KBM-7 (cell line): ENCODE measurements around the gene MAST3.

Source experiments
- DNase-seq: peaks from one replicate; pipeline ENCODE4 v3.0.0-alpha.2; 2015
- in situ Hi-C: fragments of 300-500 bp; cut with MboI; formaldehyde crosslinking; loops from 2 replicates; pipeline ENCODE4 v1.14.3; 2020; ENCODE audit warnings: low sequenced_read_pairs, low pct_unique_long_range_greater_than_20kb, mixed read lengths

The MAST3 gene

DNA sequence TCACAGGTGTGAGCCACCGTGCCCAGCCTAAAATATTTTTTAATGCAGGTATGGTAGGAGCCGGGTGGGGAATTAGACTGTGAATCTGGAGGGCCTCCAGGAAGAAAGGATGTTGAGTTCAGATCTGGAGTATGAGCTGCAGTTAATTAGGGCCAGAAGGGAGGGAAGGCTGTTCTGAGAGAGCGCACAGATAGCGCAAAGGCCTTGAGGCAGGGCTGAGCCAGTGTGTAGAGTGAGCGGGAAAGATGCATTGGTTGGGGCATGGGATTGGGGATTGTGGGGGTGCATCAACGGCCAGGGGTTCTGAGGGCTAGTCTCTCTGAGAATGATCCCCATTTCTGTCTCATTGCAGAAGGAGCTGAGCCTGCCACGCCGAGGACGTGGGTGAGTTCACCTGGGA lies 9.7 kb downstream of the MAST3 start:
- no peak for DNase-seq
- in situ Hi-C loops: no loop called here

DNA sequence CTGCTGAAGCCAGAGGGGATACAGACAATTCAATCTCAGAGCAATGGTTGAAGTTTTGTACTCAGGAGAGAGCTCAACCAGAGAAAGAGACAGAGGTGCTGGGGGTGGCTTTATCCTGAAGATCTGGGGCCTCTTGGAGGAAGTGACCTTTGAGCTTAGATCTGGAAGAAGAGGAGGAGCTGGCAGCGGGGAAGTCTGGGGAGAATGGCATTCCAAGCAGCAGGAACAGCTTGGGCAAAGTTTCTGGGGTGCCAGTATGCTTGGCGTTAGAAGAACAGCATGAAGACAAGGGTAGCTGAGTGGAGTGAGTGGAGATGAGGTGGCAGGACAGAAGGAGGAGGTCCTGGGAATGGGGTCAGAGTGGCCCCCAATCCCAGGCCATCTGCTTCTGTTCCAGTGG lies 11.3 kb downstream of the MAST3 start:
- in situ Hi-C loops: no loop called here

DNA sequence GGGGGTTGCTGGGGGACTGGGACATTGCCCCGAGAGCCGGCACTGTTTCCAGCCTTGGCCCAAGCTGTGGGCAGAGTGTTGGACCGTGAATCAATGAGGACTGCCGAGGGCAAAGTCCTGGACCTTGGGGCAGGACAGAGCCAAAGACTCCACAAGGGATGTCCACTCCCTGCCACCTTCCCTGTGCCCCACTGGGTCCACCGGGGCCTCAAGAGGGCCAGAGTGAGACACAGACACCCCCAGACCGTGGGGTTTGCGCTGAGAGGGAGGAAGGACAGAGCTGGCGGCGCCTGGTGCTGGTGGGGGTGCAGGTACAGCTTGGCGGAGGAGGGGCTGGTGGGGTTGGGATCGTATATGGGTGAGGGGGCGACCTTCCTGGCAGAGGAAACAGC lies 11.8 kb downstream of the MAST3 start:
- DNase-seq: no peak
- in situ Hi-C loops: no loop called here

More for the DNA sequence above, 11.3 kb downstream of the MAST3 start:
- no peak for DNase-seq

DNA sequence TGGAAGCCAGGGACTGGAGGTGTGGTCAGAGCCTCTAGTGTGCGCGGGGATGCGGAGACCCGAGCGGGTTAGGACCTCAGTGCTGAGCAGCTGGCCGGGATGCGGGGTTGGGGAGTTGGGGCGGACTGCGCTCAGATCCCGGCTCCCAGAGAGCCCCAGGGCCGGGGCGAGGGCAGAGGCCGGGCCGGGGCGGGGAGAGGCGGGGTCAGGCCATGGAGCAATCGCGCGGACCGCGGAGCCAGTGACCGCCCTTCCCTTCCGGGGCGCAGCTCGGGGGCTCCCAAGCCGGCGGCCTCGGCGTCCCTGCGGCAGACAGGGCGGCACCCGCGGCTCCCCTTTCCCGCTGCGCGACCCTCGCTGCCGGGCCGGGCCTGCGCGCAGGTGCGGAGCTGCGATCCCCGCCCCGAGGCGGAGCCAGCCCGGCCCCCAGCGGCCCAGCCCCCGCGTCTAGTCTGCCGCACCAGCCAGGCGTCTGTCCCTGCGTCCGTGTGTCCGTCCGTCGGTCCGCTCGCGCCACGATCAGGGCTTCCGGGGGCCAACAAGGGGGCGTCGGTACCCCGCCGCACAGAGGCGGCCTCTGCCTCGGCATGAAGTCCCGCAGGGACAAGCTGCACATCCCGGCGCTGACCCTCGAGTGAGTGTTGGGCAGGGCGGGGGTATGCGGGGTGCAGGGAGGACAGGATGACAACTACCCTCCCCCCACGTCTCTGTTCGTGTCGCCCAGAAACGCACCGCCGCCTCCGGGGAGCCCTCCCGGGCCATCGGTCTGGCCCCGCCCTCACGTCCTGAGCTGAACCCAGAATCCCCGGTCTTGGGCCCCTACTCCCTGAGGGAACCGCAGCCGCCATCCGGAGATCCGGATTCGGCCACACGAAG lies 12.4 kb downstream of the MAST3 start:
- DNase-seq: no peak
- in situ Hi-C loops: no loop called here

DNA sequence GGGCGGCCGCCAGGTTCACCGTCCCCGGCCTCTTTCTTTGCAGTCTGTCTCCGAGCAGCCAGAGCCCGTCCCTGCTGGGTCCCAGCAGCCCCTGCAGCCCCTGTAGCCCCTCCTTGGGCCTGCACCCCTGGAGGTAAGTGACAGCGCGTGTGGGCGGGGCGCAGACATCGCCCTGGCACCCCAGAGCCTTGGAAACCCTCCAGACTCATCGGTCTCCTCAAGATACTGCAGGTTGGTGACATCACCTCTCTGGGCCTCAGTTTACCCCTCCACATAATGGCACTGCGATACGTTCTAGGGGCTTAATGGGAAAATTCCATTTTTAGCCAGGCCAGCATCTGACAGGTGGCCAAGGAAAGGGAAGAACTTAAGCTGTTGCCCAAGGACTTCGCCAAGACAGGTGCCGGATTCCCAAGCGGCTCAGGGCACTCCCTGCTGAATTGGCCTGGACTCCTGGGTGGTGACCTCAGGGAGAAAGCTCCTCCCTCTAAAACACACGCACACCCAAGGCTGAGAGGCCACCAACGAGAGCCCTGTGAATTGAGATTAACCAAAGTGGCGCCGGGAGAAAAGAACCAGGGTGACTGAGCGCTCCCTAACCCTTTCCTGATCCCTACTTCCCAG lies 13.1 kb downstream of the MAST3 start:
- DNase-seq: no peak
- in situ Hi-C loops: no loop called here

DNA sequence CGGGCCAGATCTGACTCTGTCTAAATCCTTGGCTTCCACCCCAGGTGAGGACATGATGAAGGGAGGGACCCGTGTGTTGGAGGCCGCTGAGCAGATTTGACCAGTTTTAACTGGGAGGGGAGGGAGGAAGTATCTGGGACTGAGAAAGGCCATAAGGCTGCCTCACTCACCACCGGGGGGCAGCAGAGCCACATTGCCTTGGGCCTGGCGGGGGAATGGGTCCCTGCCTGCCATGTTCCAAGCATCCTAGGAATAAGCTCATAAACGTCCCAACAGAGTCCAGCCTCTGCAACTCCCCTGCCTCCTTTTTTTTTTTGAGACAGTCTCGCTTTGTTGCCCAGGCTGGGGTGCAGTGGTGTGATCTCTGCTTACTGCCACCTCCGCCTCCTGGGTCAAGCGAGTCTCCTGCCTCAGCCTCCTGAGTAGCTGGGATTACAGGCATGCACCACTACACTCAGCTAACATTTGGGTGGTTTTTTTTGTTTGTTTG lies 15.5 kb downstream of the MAST3 start:
- peak; percentile 88 for DNase-seq
- in situ Hi-C loops: no loop called here

DNA sequence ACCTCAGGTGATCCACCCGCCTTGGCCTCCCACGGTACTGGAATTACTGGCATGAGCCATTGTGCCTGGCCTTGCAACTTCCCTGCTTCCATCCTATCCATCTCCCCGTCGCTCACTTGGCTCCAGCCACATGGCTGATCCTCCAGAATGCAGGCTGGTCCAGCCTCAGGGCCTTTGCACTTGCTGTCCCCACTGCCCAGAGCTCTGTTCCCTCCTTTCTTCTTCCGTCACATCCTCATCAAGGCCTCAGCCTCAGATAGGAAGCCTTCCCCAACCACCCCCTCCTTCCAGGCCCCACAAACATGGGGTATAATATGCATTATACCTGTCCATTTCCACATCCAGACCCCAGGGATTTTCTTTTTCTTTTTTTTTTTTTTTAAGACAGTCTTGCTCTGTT lies 16.2 kb downstream of the MAST3 start:
- in situ Hi-C loops: no loop called here
- DNase-seq: no peak

DNA sequence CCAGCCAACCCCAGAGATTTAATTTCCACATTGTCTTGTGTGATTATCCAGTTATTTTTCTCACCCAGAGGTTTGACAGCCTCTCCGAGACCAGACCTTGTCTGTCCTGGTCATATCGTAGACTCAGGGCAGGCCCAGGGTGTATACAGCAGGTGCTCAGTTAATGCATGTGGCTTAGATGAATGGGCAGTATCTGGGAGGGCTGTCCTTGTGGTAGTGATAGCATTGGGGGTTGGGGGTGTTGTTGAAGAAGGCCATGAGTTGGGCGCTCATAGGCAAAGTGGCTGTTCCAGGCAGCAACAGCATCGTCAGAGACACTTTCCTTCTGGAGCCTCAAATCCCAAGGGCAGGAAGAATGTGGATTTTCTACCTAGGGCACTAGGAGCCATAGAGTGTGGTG lies 16.9 kb downstream of the MAST3 start:
- in situ Hi-C loops: no loop called here
- DNase-seq: no peak

DNA sequence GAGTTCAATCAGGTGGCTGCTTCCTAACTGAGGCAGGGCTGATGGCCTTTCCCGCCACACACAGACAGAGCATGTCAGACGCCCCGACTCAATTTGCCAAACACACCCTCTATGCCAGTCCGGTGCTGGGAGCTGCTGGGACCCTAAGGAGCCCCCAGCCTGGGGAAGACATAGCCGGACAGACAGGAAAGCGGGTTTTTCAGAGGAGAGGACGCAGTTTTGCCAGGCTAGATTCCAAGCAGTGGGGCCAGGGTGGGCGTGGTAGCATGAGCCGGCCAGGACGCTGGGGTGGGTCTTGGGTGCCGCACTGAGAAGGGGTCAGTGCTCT lies 19.8 kb downstream of the MAST3 start:
- in situ Hi-C loops: no loop called here
- DNase-seq: no peak

DNA sequence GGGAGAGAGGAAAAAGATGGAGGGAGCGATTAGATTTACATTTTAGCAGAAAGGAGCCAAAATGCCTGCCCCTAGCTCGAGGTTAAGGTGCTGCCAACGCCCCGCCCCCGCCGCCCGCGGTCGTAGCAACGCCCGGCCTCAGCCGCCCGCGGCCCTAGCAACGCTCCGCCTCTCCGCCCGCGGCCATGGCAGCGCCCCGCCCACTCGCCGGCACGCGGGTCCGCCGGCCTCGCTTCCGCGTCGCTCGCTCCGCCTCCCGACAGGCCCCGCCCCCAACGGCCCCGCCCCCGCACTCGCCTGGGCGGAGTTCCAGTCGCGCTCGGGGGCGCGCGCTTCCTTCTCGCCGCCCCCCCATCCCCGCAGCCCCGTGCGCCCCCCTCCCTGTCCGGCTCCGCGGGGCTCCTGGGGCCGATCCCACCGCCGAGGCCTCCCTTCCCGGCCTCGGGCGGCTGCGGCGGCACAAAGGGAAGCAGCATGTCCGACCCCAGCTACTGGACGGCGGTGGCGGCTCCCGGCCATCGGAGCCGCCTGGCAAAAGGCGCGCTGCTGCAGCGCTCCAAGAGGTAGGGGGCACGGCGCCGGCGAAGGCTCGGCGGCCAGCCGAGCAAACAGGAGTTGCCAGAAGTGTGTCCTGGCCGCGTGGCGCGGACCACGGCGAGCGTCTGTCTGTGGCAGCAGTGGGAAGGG lies 20.3 kb downstream of the MAST3 start:
- in situ Hi-C loops: no loop called here

DNA sequence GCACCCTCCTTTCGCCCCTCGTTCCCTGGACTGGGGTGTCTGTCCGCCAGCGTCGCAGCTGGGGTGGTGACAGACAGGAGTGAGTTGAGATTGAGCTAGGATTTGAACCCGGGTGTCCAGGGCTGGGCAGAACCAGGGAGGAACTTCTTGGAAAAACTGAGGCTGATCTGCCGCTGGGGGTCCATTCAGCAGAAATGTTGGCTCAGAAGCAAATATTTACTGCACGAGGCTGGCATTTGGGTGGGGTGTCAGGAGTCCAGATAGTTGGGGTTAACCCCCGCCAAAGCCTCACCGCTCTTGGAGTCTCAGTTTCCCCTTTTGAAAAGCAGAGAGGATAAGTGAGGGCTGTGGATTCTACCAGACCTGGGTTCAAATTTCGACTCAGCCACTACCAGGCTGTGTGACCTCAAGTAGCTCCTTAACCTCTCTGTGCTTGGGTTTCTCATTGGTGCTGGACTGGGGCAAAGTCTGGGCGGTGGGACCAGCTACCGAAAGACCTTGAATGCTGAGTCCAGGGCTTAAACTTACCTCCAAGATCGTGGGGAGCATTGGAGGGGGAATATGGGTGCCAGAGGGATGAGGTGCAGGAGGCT lies 20.9 kb downstream of the MAST3 start:
- in situ Hi-C loops: no loop called here
- no peak for DNase-seq

More for the DNA sequence above, 20.3 kb downstream of the MAST3 start:
- peak; percentile 80 for DNase-seq

DNA sequence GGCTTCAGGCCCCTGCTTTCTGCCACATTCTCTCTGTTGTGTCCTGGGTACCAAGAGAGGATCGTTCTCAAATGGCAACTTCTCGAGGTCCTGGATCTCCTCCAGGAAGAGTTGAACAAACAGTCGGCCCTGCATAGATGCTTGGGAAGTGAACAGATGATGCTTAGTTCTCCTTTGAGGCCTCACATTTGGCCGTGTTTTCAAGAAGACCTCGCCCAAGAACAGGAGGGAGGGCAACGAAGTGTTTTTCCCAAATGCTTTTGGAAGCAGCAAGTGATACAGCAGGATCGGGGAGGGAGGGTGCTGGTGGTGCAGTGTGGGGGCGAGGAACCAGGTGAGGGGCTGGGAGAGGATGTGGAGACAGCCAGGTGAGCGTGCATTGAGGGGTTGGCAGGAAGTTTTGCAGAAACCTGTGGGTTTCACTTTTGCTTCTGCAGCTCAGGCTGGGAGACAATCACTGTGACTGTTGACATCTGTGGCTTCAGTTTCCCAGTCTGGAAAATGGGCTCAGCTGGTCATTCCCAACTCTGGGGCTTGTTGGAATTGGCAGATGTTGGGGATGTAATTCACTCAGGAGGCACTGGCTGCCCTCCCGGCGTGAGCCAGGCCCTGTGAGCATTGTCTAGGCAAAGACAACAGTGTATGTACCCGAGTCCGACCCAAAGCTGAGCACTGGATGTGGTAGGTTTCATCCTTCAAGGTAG lies 21.6 kb downstream of the MAST3 start:
- no peak for DNase-seq
- in situ Hi-C loops: no loop called here

DNA sequence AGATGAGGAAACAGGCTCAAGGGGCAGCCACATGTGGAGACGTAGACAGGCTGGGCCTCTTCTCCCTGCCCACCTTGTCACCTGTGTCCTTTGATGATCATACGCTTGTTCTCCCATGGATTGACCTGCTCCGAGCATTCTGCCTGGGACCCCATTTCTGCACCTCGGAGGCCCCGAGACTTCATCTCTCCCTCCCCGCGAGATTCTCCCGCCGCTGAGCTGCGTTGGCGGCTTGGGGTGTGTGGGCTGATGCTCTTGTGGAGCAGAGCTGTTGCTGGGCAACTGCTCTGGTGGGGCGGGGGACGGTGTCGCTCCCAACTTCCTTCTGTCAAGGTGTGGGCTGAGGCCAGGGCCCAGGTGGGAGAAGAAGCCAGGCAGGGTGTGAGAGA lies 22.1 kb downstream of the MAST3 start:
- in situ Hi-C loops: no loop called here

DNA sequence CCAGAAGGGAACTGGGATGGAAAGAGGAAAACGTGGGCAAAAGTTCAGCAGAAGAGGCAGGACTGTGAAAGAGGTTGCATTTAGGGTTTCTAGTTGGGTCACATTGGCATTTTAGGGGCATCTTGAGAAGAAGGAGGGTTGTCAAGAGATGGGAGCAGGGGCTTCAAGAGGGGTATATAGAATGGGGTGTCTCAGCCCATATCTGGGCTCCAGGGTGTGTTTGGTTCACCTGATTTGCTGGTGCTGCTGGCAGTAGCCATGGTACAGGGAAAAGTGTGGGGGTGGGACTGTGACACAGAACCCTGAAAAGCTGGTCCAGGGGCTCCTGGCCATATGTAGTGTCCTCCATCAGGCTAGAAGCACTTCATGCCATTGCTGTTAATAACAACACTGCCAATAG lies 22.5 kb downstream of the MAST3 start:
- in situ Hi-C loops: no loop called here
- DNase-seq: no peak

More for the DNA sequence above, 22.1 kb downstream of the MAST3 start:
- DNase-seq: no peak

DNA sequence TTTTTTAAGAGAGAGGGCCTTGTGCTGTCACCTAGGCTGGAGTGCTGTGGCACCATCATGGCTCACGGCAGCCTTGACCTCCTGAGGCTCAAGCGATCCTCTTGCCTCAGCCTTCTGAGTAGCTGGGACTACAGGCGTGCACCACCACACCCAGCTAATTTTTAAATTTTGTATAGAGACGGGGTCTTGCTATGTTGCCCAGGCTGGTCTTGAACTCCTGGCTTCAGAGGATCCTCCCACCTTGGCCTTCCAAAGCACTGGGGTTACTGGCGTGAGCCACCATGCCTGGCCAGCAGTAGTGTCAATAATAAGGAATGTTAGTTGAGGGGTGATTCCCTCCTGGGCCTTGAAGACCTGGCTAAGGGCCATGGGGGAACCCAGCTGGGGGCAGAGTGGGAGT lies 23.6 kb downstream of the MAST3 start:
- in situ Hi-C loops: no loop called here
- DNase-seq: no peak

DNA sequence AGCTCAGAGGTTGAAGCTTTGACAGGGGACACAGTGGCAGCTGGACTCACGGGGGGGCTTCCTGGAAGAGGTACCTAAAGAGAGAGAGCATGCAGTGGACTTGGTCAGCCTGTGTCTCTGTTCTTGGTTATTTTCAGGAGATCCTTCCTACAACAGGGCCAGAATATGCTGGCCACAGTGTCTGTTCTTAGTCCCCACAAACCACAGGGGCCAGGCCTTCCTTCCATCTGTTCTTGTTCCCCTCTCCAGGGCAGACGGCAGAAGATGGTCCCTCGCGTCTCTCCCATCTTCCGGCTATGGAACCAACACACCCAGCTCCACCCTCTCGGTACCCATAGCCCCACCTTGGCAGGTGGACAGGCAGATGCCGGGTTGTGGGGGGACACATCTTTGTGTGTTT lies 24.8 kb downstream of the MAST3 start:
- in situ Hi-C loops: no loop called here
- no peak for DNase-seq

DNA sequence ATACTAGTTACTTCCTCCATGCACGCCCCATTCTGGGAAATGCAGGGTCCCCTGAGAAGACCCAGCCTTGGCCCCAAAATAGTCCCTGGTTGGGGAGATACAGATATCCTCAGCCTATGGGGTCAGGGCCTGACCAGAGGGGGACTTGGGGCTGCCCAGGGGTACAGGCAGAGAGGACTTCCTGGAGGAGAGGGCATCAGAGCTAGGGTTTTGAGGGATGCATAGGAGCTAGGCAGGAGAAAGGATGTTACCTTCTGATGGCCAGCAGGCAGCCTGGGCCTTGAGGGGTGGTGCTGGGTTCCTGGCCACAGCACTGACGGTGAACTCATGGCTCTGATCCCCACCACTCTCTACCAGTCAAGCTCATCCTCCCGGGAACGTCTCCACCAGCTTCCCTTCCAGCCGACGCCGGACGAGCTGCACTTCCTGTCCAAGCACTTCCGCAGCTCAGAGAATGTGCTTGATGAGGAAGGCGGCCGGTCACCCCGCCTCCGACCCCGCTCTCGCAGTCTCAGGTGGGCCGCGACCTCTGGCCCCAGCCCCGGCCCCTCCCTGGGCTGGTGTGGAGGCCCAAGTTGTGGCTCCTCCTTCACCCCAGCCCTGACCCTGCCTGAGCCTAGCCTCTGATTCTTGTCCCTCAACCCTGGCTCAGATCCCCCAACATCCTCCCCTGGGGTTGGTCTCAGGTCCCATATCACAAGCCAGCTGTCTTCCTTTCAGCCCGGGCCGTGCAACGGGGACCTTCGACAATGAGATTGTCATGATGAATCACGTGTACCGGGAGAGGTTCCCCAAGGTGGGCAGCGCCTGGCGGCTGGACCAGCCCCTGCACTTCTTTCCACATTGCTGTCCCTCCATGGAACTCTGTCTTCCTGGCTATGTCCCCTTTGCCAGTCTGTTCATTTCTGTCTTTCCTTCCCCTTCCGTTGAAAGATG lies 25.6 kb downstream of the MAST3 start:
- DNase-seq: no peak
- in situ Hi-C loops: no loop called here

DNA sequence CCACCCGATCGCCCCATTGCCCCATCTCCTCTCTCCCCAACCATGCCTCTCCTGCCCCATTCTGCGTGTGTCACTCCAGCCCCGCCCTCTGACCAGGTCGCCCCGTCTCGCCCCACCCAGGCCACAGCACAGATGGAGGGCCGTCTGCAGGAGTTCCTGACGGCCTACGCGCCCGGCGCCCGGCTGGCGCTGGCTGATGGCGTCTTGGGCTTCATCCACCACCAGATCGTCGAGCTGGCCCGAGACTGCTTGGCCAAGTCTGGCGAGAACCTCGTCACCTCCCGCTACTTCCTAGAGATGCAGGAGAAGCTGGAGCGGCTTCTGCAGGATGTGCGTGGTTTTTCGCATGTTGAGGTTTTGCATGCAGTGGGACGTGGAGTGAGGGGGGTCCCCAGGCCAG lies 26.2 kb downstream of the MAST3 start:
- in situ Hi-C loops: no loop called here
- no peak for DNase-seq
